Right renal pelvis (tissue), 4 donors: ENCODE data around the gene PPP3CA. TPM values are rescaled to one million over a fixed set of nuclear protein-coding genes. Genes with fewer than 3 reads are reported as not detected.
"Not testable (repeated sequence)": the region's sequence is repeated elsewhere in the genome, so short reads cannot be mapped to it uniquely, and the experiment has no call there.

Experiments used
- DNase-seq, 4 donors: peaks; one replicate each; pipeline ENCODE4 v3.0.0-alpha.2; 2013; ENCODE audit warnings: low read depth in 4 of 4, low spot score in 3 of 4, missing footprints in 1 of 4
- polyA plus RNA-seq, 4 donors: library from polyadenylated mRNA; unstranded; fragments of 120-200 nt; gene quantifications; one replicate each; pipeline ENCODE4 v1.2.1, GENCODE V29; 2013; ENCODE audit not compliant: insufficient read length in 4 of 4

The PPP3CA gene
- polyA plus RNA-seq, 4 donors, result 38.4 to 51.1 (median 45.5) TPM

- no peak for DNase-seq
These were observed 324.9 kb downstream of the PPP3CA start for GRCh38 chr4:101022151-101023024.

- DNase-seq, result no peak
These were observed 326.4 kb downstream of the PPP3CA start for GRCh38 chr4:101020956-101021355.

- no peak for DNase-seq
These were observed 327.4 kb downstream of the PPP3CA start for GRCh38 chr4:101019941-101020401.

- DNase-seq, result no peak
These were observed 328.0 kb downstream of the PPP3CA start for GRCh38 chr4:101019313-101019712.

- DNase-seq, result no peak
These were observed 328.5 kb downstream of the PPP3CA start for GRCh38 chr4:101018836-101019235.

- no peak for DNase-seq
These were observed 332.9 kb downstream of the PPP3CA start for GRCh38 chr4:101014417-101014816.

GRCh38 chr4:101010987-101011386, 336.3 kb downstream of the PPP3CA start:
- no peak for DNase-seq

- no peak for DNase-seq
These were observed 337.9 kb downstream of the PPP3CA start for GRCh38 chr4:101009471-101009870.

GRCh38 chr4:101008503-101008902, 338.8 kb downstream of the PPP3CA start:
- DNase-seq, result no peak

GRCh38 chr4:101005659-101006058, 341.7 kb downstream of the PPP3CA start:
- DNase-seq, result no peak

- no peak for DNase-seq
These were observed 346.8 kb downstream of the PPP3CA start for GRCh38 chr4:101000496-101000895.

- no peak for DNase-seq
These were observed 351.7 kb downstream of the PPP3CA start for GRCh38 chr4:100995671-100996070.

GRCh38 chr4:100995002-100995401, 352.3 kb downstream of the PPP3CA start:
- DNase-seq, result not testable (repeated sequence)

GRCh38 chr4:100991332-100992069, 355.8 kb downstream of the PPP3CA start:
- DNase-seq, result not testable (repeated sequence)

- no peak for DNase-seq
These were observed 357.9 kb downstream of the PPP3CA start for GRCh38 chr4:100989401-100989800.

- no peak for DNase-seq
These were observed 358.4 kb downstream of the PPP3CA start for GRCh38 chr4:100988876-100989275.

GRCh38 chr4:100986360-100986868, 360.9 kb downstream of the PPP3CA start:
- no peak for DNase-seq

- DNase-seq, result no peak
These were observed 361.8 kb downstream of the PPP3CA start for GRCh38 chr4:100985576-100985975.

- no peak for DNase-seq
These were observed 362.4 kb downstream of the PPP3CA start for GRCh38 chr4:100984901-100985300.

- no peak for DNase-seq
These were observed 363.9 kb downstream of the PPP3CA start for GRCh38 chr4:100983426-100983825.

- DNase-seq, result no peak
These were observed 365.0 kb downstream of the PPP3CA start for GRCh38 chr4:100982345-100982744.
